Myocyte (in vitro differentiated cells): ENCODE data around the gene TFF3. TPM values are rescaled to one million over a fixed set of nuclear protein-coding genes. Genes with fewer than 3 reads are reported as not detected.
"Not testable (repeated sequence)": the region's sequence is repeated elsewhere in the genome, so short reads cannot be mapped to it uniquely, and the experiment has no call there.

Experiments
- DNase-seq: peaks from one replicate; pipeline ENCODE4 v3.0.0-alpha.2; 2012; ENCODE audit warnings: low read depth
- total RNA-seq: library from RNA; depleted of rRNA; stranded (reverse); fragments of >200 nt; gene quantifications from 2 replicates; pipeline ENCODE4 v1.2.3, GENCODE V29; 2014

Gene TFF3
- total RNA-seq, 1 donor from 2014 or later = 0.83 TPM

- no peak for DNase-seq
Observed at GRCh38 chr21:42306366-42307035, 8.7 kb downstream of the TFF3 start.

- no peak for DNase-seq
Observed at GRCh38 chr21:42305707-42306147, 9.5 kb downstream of the TFF3 start.

GRCh38 chr21:42304556-42305454 lies 10.4 kb downstream of the TFF3 start:
- DNase-seq = no peak

GRCh38 chr21:42303443-42303842 lies 11.8 kb downstream of the TFF3 start:
- DNase-seq = no peak

GRCh38 chr21:42302794-42303193 lies 12.4 kb downstream of the TFF3 start:
- no peak for DNase-seq

GRCh38 chr21:42302076-42302650 lies 13.0 kb downstream of the TFF3 start:
- DNase-seq = no peak

DNA sequence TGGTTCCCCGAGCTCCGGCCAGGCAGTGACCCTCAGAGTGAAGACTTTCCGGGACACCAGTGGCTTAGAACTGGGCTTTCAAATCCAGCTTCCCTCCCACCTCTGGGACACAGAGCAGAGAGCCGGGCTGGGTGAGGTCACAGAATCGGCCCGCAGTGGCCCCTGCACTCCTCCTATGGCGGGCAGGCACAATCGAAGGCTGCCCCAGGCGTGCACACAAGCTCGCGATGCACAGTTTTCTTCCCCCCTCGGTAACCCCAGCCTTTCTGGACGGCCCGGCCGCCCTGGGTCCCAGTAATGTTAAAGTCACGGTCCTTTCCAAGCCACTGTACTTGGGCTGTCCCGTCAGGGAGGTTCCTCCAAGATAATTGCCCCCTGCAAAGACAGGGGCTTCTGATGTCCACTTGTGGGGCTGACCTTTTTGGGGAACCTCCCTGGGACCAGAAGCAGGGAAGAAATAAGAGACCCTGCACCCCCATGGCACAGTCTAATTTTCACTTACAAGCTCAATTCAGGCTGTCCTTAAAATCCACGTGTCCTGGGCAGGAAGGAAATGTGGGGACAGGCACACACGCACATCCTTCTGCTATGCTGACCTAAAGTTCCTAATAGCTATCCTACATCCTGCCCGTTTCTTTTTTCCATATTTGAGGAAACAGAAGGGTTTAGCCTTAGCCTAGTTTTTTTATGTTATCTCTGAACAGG lies 13.7 kb downstream of the TFF3 start:
- no peak for DNase-seq

DNA sequence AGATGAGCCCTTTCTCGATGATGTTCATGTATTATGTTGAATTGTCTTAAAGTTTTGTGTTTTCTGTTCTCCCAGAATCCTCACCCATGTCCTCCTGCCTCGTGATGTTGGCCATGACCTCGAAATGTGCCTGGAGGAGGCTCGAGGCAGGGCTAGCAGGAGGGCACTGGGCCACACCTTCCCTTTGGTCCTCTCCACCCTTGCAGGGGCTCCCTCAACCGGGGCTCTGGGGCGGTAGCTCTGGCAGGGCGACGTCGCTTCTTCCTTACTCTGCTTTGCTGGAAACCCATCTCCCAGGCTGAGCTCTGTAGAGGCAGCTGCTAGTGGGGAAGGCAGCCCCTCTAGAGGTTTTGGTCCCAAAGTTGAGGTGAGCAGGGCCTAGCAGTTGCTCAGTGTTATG lies 14.3 kb downstream of the TFF3 start:
- DNase-seq = no peak

- no peak for DNase-seq
Observed at GRCh38 chr21:42300045-42300583, 15.1 kb downstream of the TFF3 start.

- no peak for DNase-seq
Observed at GRCh38 chr21:42299324-42300044, 15.7 kb downstream of the TFF3 start.

GRCh38 chr21:42298657-42299056 lies 16.6 kb downstream of the TFF3 start:
- DNase-seq = no peak

GRCh38 chr21:42298237-42298636 lies 17.0 kb downstream of the TFF3 start:
- no peak for DNase-seq

GRCh38 chr21:42297377-42297776 lies 17.8 kb downstream of the TFF3 start:
- DNase-seq = no peak

GRCh38 chr21:42296501-42296900 lies 18.7 kb downstream of the TFF3 start:
- no peak for DNase-seq

DNA sequence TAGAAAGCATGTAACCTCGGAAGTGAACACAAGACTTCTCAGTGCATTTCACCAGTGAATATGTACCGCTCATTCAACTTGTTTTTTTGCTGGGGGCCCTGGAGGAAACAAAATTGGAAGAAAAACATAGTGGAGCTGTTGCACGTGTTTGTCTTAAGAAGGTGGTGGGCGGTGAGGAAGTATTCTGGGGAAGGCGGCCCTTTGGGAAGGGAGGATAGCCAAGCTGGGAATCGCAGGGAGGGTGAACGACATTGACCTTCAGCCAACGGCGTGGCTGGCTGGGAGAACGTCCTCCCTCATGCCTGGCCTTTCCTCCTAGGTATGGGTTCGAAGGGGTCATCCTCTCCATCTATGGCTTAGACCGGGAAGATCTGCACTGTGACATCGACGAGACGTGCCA lies 19.4 kb downstream of the TFF3 start:
- no peak for DNase-seq

- no peak for DNase-seq
Observed at GRCh38 chr21:42294273-42294880, 20.8 kb downstream of the TFF3 start.

- no peak for DNase-seq
Observed at GRCh38 chr21:42293649-42294272, 21.4 kb downstream of the TFF3 start.

DNA sequence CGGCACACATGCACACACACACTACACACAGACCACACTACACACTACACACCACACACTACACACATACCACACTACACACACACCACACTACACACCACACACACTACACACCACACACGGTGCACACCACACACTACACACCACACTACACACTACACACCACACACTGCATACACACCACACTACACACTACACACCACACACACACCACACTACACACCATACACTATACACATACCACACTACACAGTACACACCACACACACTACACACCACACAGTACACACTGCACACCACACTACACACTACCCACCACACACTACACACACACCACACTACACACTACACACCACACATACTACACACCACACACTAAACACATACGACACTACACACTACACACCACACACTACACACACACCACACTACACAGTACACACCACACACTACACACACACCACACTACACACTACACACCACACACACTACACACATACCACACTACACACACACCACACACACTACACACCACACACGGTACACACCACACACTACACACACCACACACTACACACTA lies 22.6 kb downstream of the TFF3 start:
- DNase-seq = not testable (repeated sequence)
